Small intestine (tissue), 7 donors: Measurements from ENCODE around the gene CCDC50. TPM values are rescaled to one million over a fixed set of nuclear protein-coding genes. Genes with fewer than 3 reads are reported as not detected.

Source experiments
- DNase-seq, 2 donors: peaks; one replicate each; pipeline versions ENCODE4 v3.0.0 to v3.0.0-alpha.2; 2013
- FAIRE-seq: peaks from 2 replicates; lab custom pipeline; 2012; peaks lifted over from hg19 to GRCh38; lab: Jason Lieb, UNC
- H3K27ac ChIP-seq, 3 donors: one replicate each; pipeline ENCODE4 v1.5.1; 2013; ENCODE audit warnings: low read length in 2 of 3, mild to moderate bottlenecking in 2 of 3, control low read depth in 1 of 3, inconsistent platforms in 1 of 3, low read depth in 1 of 3, moderate library complexity in 1 of 3
- H3K27me3 ChIP-seq, 3 donors: one replicate each; pipeline ENCODE4 v1.6.1; 2013; ENCODE audit warnings: low read length in 3 of 3, inconsistent platforms in 1 of 3; ENCODE audit not compliant: control insufficient read depth in 3 of 3, insufficient read depth in 3 of 3
- H3K36me3 ChIP-seq, 3 donors: one replicate each; pipeline ENCODE4 v1.6.1; 2013; ENCODE audit warnings: low read length in 3 of 3, inconsistent platforms in 1 of 3, low read depth in 1 of 3, mild to moderate bottlenecking in 1 of 3, moderate library complexity in 1 of 3; ENCODE audit not compliant: control insufficient read depth in 3 of 3, insufficient read depth in 2 of 3
- H3K4me1 ChIP-seq, 3 donors: one replicate each; pipeline ENCODE4 v1.6.1; 2013; ENCODE audit warnings: low read length in 2 of 3, inconsistent platforms in 1 of 3, low read depth in 1 of 3, mild to moderate bottlenecking in 1 of 3, moderate library complexity in 1 of 3; ENCODE audit not compliant: control insufficient read depth in 3 of 3, insufficient read depth in 2 of 3
- H3K4me3 ChIP-seq, 3 donors: one replicate each; pipeline ENCODE4 v1.5.1; 2013; ENCODE audit warnings: low read length in 3 of 3, control low read depth in 1 of 3, inconsistent platforms in 1 of 3, low read depth in 1 of 3, mild to moderate bottlenecking in 1 of 3, moderate library complexity in 1 of 3
- H3K9me3 ChIP-seq, 2 donors: one replicate each; pipeline ENCODE4 v1.6.1; 2013; ENCODE audit warnings: low read depth in 1 of 2, low read length in 1 of 2; ENCODE audit not compliant: control insufficient read depth in 2 of 2, insufficient read depth in 1 of 2
- WGBS, 3 donors: extraction: QIAGEN DNeasy Blood & Tissue Kit; methylation state at CpG; one replicate each; pipeline ENCODE4 v1.1.7; 2013; 5-methylcytosine and 5-hydroxymethylcytosine counted together
- polyA plus RNA-seq, 4 donors: library from polyadenylated mRNA; stranded (reverse) in 3 of 4; unstranded in 1 of 4; fragments of 200-250 nt in 3 of 4; fragments of 120-200 nt in 1 of 4; gene quantifications; one replicate each; pipeline versions ENCODE4 v1.2.1 to v1.2.3, GENCODE V29; 2013
- donor health status: healthy with polysubstance abuse.
- donor health status: control.
- donor health status: control.
- donor health status: Bipolar disorder and iron deficiency.
- donor health status: healthy.

The CCDC50 gene
- polyA plus RNA-seq, 4 donors, result 18.6 to 71.5 (median 26.6) TPM

DNA sequence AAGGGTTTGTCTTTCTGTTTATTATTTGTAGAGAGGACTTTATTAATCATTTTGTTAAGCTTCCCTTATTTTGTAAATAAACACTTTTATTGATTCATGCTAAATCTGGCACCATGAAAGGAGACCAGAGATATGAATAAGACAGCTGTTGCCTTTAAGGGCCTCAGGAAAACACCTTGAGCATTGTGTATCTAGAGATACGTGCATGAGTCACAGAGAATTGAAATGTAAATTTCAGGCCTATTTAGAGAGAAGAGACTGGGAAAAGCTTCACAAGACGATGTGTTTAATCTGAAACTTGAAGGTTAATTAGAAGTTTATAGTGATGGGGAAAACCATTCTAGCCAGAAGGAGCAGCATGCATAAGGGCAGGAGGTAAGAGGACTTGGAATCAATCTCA, 29.7 kb downstream of the CCDC50 start:
- Histone ChIP-seq H3K36me3 (peaks cover 6 to 11% (median 7%) of the 10 kb centered on the region in 3 donors), H3K4me1 (no peaks in the 10 kb centered on the region), H3K9me3 (no peaks in the 10 kb centered on the region), H3K27ac (no peak overlapping the region), H3K27me3 (no peaks in the 10 kb centered on the region), H3K4me3 (no peak overlapping the region)
- FAIRE-seq, result no peak
- WGBS, 3 donors, result 70 to 78% (median 70%) methylated on average over 2 of the region's 2 CpGs
- no peak for DNase-seq

DNA sequence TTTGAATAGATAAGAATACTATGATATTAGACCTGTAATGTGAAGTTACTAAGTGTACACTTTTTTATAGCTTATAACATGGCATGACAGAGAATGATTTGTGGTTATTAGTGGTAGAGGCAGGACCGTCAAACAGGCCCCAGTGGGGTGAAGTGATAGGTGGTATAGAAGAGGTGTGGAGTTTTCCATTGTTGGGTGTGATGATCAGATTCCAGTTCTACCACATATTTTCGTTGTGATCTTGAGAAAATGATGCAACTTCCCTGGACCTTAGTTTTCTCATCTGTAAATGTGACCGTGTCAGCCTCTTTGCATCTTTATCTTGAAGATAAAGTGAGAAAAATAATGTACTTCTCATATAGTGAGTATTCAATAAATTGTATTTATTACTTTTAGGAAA, 31.4 kb downstream of the CCDC50 start:
- peaks cover 6 to 14% (median 7%) of the 10 kb centered on the region in 3 donors for H3K36me3 ChIP-seq
- 79 to 84% (median 80%) methylated on average over 3 of the region's 3 CpGs for WGBS, 3 donors
- no peak for FAIRE-seq
- H3K27ac ChIP-seq, result no peak overlapping the region
- H3K27me3 ChIP-seq, result no peaks in the 10 kb centered on the region
- DNase-seq, result no peak
- no peaks in the 10 kb centered on the region for H3K4me1 ChIP-seq
- H3K4me3 ChIP-seq, result no peak overlapping the region
- H3K9me3 ChIP-seq, result no peaks in the 10 kb centered on the region

DNA sequence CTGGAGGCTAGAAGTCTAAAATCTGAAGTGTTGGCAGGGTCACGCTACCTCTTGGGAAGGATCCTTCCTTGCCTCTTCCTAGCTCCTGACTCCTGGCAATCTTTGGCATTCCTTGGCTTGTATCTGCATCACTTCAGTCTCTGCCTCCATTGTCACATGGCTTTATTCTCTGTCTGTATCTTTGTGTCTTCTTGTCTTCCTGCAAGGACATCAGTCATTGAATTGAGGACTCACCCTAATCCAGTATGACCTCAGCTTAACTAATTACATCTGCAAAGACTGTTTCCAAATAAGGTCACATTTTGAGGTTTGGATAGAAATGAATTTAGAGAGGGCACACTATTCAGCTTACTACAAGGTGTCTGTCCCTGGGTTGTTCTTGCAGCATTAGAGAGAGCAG, 32.3 kb downstream of the CCDC50 start:
- no peaks in the 10 kb centered on the region for H3K9me3 ChIP-seq
- no peak overlapping the region for H3K4me3 ChIP-seq
- WGBS, 3 donors, result 95 to 100% (median 96%) methylated on average over 1 of the region's 1 CpG
- no peak for DNase-seq
- no peaks in the 10 kb centered on the region for H3K4me1 ChIP-seq
- H3K27ac ChIP-seq, result no peak overlapping the region
- H3K36me3 ChIP-seq, result peaks cover 6 to 14% (median 7%) of the 10 kb centered on the region in 3 donors
- no peak for FAIRE-seq
- H3K27me3 ChIP-seq, result no peaks in the 10 kb centered on the region

DNA sequence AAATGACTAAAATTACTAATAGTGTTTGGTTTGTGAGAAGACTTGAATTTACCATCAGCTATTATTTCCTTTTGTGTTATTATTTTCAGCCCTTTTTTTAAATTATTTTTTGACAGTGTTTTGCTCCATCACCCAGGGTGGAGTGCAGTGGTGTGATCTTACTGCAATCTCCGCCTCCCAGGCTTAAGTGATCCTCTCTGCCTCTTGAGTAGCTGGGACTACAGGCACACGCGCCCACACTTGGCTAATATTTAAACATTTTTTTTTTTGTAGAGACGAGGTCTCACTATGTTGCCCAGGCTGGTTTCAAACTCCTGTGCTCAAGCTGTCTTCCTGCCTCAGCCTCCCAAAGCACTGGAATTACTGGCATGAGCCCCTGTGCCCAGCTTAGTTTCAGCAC, 32.8 kb downstream of the CCDC50 start:
- 73 to 82% (median 74%) methylated on average over 4 of the region's 4 CpGs for WGBS, 3 donors
- Histone ChIP-seq H3K27me3 (no peaks in the 10 kb centered on the region), H3K4me1 (no peaks in the 10 kb centered on the region), H3K9me3 (no peaks in the 10 kb centered on the region), H3K27ac (no peak overlapping the region), H3K4me3 (no peak overlapping the region), H3K36me3 (peaks cover 6 to 14% (median 12%) of the 10 kb centered on the region in 3 donors)
- FAIRE-seq (no peak), DNase-seq (no peak)

DNA sequence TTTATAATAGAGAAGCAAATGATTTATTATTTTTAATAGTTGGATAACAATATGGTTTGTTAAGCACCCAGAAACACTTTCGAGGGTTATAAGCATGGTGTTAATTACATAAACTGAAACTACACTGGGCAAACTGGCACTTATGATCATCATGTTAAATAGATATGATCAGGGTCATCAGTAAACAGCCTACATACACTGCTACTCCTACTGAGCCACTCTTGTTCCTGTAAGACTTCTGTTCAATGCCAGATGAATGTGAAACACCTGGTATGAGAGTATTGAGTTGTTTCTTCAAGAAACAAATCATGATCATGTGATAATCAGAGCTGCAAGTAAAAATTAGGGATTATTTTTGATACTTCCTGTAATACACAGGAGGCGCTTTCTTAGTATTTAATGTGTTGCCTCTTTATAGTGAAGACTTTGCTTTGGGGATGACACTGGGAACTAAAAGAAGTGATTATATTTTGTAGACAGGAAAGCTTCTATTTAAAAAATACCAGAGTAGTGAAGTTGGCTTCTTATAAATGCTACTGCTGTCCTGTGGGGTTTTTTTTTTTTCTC, 33.4 kb downstream of the CCDC50 start:
- peaks cover 6 to 14% (median 12%) of the 10 kb centered on the region in 3 donors for H3K36me3 ChIP-seq
- FAIRE-seq, result no peak

DNA sequence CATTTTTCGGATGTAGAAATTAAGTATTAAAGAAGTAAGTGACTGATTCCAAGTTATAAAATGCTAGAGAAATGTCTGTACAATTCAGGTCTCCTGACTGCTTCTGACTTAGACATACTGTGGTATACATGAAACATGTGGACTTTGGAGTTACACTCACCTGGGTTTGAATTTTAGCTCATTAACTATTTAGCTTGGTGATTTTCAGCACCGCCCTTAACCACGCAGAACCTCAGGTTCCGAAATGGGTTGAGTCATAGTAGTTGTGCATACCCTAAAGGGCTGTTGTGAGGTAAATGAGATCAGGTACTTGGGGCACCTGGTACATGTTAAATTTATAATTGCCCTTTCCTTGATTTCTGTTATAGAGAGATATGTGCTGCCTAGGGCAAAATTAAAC, 34.0 kb downstream of the CCDC50 start:
- WGBS, 3 donors, result 73 to 84% (median 84%) methylated on average over 4 of the region's 4 CpGs
- FAIRE-seq (no peak), DNase-seq (peak; percentile 17 to 37)
- H3K4me1 ChIP-seq, result no peaks in the 10 kb centered on the region
- H3K27ac ChIP-seq, result no peak overlapping the region
- H3K9me3 ChIP-seq, result no peaks in the 10 kb centered on the region
- no peaks in the 10 kb centered on the region for H3K27me3 ChIP-seq
- no peak overlapping the region for H3K4me3 ChIP-seq
- peaks cover 6 to 12% (median 11%) of the 10 kb centered on the region in 3 donors for H3K36me3 ChIP-seq

More for the DNA sequence above, 33.4 kb downstream of the CCDC50 start:
- Histone ChIP-seq H3K4me1 (no peaks in the 10 kb centered on the region), H3K27ac (no peak overlapping the region), H3K4me3 (no peak overlapping the region), H3K27me3 (no peaks in the 10 kb centered on the region), H3K9me3 (no peaks in the 10 kb centered on the region)
- DNase-seq, result no peak
- WGBS, 3 donors, result 83 to 94% (median 89%) methylated on average over 2 of the region's 2 CpGs

DNA sequence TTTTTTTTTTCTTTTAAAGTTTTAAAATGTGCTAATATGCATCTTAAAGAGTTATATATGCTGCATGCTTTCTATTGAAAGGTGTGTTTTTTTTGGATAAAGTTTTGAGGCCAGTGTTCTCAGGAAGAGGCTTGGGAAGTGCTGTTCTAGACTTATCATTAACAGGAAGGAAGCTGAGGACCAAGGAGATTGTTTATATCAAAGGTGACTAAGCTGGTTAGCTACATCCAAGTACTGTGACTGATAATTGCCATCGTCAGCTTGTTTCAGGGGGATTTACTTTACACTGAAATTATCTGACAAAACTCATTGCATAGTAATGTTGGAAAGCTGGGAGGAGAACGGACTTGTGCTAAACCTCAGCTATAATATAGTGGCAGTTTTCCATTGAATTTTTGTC, 37.5 kb downstream of the CCDC50 start:
- no peak for DNase-seq
- peaks cover under 1 to 17% (median 11%) of the 10 kb centered on the region in 3 donors for H3K36me3 ChIP-seq
- no peak overlapping the region for H3K27ac ChIP-seq
- FAIRE-seq, result no peak
- WGBS, 3 donors, result 70 to 84% (median 82%) methylated on average over 2 of the region's 2 CpGs
- H3K4me3 ChIP-seq, result no peak overlapping the region
- H3K9me3 ChIP-seq, result no peaks in the 10 kb centered on the region
- H3K4me1 ChIP-seq, result no peaks in the 10 kb centered on the region
- no peaks in the 10 kb centered on the region for H3K27me3 ChIP-seq

DNA sequence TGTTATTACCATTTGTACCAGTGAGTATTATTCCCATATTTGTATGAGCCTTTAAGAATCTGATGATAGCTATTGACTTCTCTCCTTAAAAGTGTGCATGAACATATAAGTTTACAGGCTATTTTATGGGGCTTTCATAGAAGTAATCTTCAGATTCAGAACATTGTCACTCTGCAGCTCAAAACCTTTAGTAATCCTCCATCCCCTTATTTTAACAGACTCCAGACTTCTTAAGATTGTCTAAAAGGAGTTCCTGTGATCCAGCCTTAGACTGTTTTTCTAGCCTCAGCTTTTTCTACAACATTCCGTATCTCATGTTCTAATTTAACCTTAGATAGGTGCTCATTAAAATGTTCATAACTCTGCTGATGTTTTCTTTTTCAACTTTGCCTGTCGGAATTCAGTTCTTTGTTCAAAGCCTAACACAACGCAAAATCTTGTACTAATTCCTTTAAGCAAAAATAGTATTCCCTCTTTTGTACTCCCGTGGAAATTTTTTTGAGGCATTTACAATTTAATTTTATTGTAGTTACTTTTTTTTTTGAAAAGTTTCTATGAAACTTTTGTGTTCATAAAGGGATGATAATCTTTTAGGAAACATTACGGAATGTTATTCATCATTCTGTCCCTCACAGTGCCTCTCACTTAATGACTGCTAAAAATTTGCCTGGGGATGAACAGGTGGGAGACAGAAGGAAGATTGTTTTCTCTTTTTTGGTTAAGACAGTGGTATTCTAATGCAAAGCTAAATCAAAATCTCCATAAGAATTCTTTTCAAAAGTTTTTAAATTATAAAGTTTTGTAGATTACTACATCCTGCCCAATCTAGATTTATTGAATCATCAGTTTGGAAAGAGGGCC, 39.8 kb downstream of the CCDC50 start:
- no peak overlapping the region for H3K4me3 ChIP-seq
- no peaks in the 10 kb centered on the region for H3K4me1 ChIP-seq
- H3K27ac ChIP-seq, result no peak overlapping the region
- H3K9me3 ChIP-seq, result no peaks in the 10 kb centered on the region
- no peaks in the 10 kb centered on the region for H3K27me3 ChIP-seq
- 82 to 97% (median 93%) methylated on average over 5 of the region's 5 CpGs for WGBS, 3 donors
- no peak for FAIRE-seq
- DNase-seq, result no peak
- peaks cover 0 to 14% (median 6%) of the 10 kb centered on the region in 3 donors for H3K36me3 ChIP-seq
